Stimulated activated CD4-positive, alpha-beta T cell treated with anti-CD3 and anti-CD28 coated beads, Interleukin-4, amount 100 ng/mL, for 4 hours (primary cell): Measurements from ENCODE around the gene TNFRSF6B.

Experiments
- DNase-seq, 2 experiments: peaks; one replicate each; pipeline ENCODE4 v3.0.0-alpha.2; 2020

The TNFRSF6B gene

GRCh38 chr20:63686492-63687321 lies 9.7 kb upstream of the TNFRSF6B start:
- DNase-seq: peak; percentile 54 to 78

DNA sequence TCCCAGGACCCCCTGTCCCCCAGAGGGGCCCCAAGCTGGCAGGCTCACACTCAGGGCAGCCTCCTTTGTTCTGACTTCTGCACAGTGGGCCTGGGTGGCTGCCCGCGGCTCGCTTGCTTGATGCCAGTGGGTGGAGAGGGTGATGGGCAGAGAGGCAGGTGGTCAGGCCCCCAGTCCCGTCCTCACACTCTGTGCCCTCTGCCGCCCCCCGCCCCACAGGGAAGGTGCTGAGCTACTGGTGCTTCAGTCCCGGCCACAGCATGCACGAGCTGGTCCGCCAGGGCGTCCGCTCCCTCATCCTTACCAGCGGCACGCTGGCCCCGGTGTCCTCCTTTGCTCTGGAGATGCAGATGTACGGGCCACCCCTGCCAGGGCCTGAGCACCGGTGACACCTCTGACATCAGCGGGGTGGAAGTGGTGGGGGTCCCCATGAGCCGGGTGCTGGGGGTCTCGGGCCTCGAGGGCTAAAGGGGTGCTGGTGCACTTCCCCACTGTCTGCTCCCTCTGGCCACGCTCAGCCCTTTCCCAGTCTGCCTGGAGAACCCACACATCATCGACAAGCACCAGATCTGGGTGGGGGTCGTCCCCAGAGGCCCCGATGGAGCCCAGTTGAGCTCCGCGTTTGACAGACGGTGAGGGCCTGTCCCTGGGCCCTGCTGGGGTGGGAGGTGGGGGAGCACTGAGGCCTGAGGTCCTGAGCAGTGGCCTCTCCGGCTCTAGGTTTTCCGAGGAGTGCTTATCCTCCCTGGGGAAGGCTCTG lies 8.9 kb upstream of the TNFRSF6B start:
- no peak for DNase-seq

DNA sequence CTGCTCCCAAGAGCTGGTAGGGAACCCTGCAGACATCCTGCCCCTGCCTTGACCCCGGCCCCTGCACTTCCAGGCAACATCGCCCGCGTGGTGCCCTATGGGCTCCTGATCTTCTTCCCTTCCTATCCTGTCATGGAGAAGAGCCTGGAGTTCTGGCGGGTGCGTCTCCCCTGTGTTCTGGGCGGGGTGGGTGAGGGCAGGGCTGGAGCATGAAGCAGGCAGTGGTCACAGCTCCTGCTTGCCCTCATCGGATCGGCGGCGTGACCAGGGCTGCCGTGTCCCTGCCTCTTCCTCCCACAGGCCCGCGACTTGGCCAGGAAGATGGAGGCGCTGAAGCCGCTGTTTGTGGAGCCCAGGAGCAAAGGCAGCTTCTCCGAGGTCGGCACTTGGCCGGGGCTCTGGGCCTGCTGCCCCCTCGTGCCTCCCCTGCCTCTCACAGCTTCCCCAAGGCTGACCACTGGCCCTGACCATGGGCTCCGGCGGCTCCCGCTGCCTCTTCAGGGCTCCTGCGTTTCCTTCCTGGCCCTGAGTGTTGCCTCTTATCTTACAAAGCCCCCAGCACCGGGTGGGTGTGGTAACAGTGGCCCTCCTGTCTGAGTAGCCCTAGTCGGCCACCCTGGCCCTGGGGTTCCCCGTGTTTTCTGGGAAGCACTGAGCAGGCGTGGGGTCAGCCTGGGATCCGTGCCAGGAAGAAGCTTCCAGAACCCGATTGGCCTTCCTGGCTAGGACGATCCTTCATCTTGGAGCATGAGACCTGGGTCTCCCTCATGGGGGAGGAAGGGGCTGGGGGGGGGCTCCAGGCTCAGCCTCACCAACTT lies 8.0 kb upstream of the TNFRSF6B start:
- no peak for DNase-seq

- no peak for DNase-seq
These were observed 7.1 kb upstream of the TNFRSF6B start for GRCh38 chr20:63689046-63690002.

DNA sequence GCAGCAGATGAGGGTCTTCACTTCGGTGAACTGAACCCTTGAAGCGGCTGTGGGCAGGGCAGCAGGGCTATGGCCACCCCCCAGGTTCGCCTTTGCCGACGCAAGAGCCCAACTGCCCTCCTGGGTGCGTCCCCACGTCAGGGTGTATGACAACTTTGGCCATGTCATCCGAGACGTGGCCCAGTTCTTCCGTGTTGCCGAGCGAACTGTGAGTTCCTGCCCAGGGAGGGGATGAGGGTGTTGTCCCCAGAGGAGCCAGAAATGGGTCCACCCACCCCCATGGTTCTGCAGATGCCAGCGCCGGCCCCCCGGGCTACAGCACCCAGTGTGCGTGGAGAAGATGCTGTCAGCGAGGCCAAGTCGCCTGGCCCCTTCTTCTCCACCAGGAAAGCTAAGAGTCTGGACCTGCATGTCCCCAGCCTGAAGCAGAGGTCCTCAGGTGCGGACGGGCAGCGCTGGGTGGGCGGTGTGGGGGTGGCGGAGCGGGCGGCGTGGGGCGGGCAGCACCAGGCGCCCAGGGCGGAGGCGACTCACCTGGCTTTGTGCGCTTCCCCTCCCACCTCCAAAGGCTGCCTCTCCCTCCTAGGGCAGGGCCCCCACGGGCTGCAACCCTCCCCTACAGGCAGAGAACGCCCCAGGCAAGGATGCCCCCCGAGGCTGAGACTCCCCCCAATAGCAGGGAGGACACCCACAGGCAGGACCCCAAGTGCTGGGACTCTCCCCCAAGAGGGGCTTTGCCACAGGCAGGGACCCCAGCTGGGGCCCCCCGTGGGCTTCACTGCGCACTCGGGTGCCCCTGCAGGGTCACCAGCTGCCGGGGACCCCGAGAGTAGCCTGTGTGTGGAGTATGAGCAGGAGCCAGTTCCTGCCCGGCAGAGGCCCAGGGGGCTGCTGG lies 6.2 kb upstream of the TNFRSF6B start:
- DNase-seq: no peak

GRCh38 chr20:63690898-63691710 lies 5.3 kb upstream of the TNFRSF6B start:
- no peak for DNase-seq

DNA sequence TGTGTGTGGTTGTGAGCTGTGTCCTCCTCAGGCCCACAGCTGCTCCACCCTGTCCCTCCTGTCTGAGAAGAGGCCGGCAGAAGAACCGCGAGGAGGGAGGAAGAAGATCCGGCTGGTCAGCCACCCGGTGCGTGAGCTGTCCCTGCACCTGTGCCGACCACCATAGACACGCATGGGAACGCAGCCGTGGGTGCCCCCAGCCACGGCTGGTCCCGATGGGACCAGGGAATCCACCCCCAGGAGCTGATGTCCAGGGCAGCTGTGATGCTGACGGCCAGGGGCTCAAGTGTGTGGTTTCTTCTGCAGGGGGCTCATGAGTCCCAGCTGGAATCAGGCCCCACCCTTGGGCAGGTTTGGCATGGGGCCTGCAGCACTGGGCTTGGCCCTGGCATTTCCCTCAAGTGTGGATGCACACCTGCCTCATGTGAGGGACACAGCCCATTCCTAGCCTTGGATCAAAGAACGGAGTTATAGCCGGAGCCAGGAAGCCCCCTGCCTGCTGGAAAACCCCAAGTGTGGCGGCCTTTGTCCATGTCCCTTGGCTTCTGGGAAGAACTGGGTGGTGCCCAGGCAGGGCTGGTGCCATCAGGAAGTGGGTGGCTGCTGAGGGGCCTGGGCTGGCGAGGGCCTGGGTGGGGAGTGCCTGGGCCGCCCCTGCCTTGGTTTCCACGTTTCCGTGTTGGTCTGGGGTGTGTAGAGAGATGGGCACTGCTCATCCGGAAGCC lies 4.6 kb upstream of the TNFRSF6B start:
- DNase-seq: no peak

DNA sequence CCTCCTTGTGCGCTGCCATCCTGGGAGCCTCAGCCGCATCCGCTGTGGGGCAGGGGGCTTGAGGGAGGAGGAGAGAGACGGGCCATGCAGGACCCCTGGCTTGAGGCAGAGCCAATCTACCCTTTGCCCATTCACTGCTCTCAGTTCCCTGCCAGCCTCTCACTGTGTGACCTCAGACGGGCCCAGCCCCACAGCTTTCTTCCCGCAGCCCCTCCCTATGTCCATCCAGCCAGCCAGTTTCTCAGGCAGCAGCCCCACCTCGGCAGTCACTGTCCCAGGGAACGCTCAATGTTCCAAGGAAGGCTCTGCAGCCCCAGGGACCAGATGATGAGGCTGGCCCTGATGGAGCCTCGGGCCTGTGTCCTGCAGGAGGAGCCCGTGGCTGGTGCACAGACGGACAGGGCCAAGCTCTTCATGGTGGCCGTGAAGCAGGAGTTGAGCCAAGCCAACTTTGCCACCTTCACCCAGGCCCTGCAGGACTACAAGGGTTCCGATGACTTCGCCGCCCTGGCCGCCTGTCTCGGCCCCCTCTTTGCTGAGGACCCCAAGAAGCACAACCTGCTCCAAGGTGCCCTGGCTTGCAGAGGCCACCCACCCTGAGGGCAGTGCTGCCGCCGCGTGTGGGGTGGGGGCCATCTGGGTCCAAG lies 3.9 kb upstream of the TNFRSF6B start:
- DNase-seq: no peak

DNA sequence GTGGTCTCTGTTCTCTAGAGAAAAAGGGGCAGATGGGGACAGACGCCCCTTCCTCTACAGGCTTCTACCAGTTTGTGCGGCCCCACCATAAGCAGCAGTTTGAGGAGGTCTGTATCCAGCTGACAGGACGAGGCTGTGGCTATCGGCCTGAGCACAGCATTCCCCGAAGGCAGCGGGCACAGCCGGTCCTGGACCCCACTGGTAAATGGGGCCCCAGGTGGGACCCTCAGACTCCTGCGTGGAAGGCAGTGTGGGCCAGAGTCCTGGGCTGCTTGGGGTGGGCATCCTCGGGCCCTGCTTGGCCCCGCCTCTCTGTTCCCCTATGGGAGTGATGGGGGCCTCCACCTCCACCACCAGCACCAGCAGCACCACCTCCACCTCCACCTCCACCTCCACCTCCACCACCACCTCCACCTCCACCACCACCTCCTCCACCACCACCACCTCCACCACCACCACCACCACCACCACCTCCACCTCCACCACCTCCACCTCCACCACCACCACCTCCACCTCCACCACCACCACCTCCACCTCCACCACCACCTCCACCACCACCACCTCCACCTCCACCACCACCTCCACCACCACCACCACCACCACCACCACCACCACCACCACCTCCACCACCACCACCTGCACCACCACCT lies 3.2 kb upstream of the TNFRSF6B start:
- DNase-seq: no peak

DNA sequence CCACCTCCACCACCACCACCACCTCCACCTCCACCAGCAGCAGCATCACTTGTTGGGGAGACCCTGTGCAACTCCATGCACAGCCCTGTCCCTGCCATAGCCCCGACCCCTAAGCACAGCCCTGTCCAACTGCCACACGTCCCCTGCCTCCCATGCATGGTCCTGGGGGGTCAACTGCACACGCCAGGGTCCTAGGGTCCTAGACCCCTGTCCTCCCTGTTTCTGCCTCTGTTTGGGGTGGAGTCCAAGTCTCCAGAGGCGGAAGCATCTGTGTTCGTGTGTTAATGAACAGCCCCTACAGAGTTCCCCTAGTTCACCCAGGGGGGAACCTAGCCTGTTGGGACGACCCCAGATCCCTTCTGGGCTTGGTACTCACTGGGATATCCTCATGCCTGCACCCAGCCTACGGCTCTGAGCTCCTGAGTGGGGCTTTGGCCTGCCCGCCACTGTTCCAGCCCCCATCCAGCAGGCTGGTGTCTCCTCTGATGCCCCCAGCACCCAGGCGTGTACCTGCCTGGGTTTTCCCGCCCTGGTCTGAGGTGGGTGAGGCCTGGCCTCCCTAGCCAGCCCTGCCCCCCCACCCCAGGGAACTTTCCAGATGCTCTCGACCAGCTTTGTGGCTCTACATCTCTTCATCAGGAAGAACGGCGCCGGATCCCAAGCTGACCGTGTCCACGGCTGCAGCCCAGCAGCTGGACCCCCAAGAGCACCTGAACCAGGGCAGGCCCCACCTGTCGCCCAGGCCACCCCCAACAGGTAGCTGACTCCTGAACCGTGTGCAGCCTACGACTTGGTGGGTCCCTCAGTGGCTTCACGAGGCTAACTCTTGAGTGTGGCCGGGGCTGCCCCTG lies 2.5 kb upstream of the TNFRSF6B start:
- DNase-seq: no peak

- DNase-seq: no peak
These were observed 1.6 kb upstream of the TNFRSF6B start for GRCh38 chr20:63694584-63695423.

GRCh38 chr20:63695424-63696305 lies 787 bp upstream of the TNFRSF6B start:
- no peak for DNase-seq

GRCh38 chr20:63696306-63696627 lies 185 bp upstream of the TNFRSF6B start:
- DNase-seq: no peak

- DNase-seq: no peak
These were observed 960 bp downstream of the TNFRSF6B start for GRCh38 chr20:63697357-63697867.

DNA sequence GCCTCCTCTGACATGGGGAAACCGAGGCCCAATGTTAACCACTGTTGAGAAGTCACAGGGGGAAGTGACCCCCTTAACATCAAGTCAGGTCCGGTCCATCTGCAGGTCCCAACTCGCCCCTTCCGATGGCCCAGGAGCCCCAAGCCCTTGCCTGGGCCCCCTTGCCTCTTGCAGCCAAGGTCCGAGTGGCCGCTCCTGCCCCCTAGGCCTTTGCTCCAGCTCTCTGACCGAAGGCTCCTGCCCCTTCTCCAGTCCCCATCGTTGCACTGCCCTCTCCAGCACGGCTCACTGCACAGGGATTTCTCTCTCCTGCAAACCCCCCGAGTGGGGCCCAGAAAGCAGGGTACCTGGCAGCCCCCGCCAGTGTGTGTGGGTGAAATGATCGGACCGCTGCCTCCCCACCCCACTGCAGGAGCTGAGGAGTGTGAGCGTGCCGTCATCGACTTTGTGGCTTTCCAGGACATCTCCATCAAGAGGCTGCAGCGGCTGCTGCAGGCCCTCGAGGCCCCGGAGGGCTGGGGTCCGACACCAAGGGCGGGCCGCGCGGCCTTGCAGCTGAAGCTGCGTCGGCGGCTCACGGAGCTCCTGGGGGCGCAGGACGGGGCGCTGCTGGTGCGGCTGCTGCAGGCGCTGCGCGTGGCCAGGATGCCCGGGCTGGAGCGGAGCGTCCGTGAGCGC lies 1.6 kb downstream of the TNFRSF6B start:
- no peak for DNase-seq
